GM19452 (cell line): Measurements from ENCODE around the gene SERPINB1.
"Not testable (repeated sequence)": the region's sequence is repeated elsewhere in the genome, so short reads cannot be mapped to it uniquely, and the experiment has no call there.

Source experiments
- ATAC-seq: cut with Tn5 transposase; IDR thresholded peaks from one replicate; pipeline ENCODE4 v1.9.1; 2021; ENCODE audit not compliant: unreplicated experiment

Gene SERPINB1

GRCh38 chr6:2841264-2842138 lies at the start of gene SERPINB1:
Gene SERPINB1, minus strand, starts transcription at chr6:2841863. Its CDS starts 1,277 bp downstream, at chr6:2840586.
- peak; percentile 73 for ATAC-seq

GRCh38 chr6:2890976-2891767 lies 49.5 kb upstream of the SERPINB1 start:
- ATAC-seq = no peak

DNA sequence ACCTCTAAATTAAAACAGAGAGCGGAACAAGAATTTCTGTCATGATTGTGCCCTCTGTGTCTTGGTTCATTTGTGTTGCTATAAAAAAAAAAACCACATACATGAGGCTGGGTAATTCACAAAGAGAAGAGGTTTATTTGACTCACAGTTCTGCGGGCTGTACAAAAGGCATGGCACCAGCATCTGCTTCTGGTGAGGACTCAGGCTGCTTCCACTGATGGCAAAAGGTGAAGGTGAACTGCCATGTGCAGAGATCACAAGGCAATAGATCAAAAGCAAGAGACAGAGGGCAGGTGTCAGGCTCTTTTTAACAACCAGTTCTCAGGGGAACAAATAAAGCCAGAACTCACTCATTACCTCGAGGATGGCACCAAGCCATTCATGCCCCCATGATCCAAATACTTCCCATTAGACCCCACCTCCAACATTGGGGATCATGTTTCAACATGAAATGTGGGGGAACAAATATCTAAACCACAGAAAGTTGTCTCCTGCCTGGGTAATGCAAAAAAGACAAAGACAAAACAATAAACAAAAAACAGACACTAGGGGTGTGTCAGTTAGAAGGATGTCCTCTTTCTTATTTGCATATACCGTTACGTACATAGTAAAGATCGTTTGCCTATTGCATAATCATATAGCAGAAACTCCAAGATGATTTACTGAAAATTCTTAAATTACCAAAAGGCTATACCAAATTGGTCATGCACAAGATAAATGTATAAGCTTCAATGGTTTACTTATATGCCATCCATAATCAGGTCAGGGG lies 44.5 kb upstream of the SERPINB1 start:
- no peak for ATAC-seq

- no peak for ATAC-seq
These were observed 43.1 kb upstream of the SERPINB1 start for GRCh38 chr6:2884804-2885203.

GRCh38 chr6:2883673-2884072 lies 42.0 kb upstream of the SERPINB1 start:
- ATAC-seq = no peak

DNA sequence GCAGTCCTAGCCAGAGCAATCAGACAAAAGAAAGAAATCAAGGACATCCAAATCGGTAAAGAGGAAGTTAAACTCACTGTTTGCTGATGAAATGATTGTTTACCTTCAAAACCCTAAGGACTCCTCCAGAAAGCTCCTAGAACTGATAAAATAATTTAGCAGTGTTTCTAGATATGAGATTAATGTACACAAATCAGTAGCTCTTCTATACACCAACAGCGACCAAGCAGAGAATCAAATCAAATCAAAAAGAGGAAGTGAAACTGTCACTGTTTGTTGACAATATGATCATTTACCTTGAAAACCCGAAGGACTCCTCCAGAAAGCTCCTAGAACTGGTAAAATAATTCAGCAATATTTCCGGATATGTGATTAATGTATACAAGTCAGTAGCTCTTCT lies 39.8 kb upstream of the SERPINB1 start:
- peak; percentile 66 for ATAC-seq

GRCh38 chr6:2880156-2880555 lies 38.5 kb upstream of the SERPINB1 start:
- ATAC-seq = not testable (repeated sequence)

DNA sequence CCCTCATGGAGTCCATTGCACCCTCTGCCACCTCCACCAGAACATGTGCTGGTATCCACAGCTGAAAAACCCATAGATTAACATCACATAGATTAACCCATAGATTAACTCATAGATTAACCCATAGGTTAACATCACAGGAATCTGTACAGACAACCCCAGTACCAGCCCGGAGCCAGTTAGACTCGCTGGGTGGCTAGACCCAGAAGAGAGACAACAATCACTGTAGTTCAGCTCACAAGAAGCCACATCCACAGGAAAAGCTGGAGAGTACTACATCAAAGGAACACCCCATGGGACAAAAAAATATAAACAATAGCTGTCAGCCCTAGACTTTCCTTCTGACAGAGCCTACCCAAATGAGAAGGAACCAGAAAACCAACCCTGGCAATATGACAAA lies 36.3 kb upstream of the SERPINB1 start:
- ATAC-seq = no peak

GRCh38 chr6:2877057-2877882 lies 35.6 kb upstream of the SERPINB1 start:
- ATAC-seq = no peak

- no peak for ATAC-seq
These were observed 34.8 kb upstream of the SERPINB1 start for GRCh38 chr6:2876210-2877056.

DNA sequence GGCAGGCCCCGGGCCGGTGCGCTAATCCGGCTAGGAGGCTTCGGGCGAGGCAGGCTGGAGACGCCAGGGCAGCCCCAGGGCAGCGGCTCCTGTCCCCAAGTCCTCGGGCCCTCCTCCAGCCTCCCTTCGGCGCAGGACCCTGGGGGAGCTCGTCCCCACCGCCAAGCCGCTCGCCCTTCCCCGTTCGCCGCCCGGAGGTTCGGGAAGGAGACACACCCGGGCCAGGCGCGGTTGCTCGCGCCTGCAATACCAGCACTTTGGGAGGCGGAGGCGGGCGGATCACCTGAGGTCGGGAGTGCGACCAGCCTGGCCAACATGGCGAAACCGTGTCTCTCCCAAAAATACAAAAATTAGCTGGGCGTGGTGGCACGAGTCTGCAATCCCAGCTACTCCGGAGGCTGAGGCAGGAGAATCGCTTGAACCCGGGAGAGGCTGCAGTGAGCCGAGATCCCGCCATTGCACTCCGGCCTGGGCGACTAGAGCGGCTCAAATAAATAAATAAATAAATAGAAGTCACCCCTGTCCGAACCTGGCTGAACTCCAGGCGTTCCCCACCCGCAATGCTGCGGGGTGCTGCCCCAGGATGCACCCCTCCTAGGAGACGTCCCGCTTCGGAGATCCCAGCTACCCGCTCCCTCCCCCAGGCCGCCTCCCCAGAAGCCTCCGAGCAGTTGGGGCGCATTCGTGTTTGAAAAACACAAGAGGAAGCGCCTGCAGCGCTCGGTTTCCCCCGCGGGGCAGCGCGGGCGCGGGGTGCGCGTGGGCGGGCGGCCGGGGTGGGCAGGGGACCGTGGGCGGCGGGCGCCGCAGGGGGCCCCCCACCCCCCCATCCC lies 33.9 kb upstream of the SERPINB1 start:
- ATAC-seq = no peak

GRCh38 chr6:2873643-2874042 lies 32.0 kb upstream of the SERPINB1 start:
- ATAC-seq = no peak

DNA sequence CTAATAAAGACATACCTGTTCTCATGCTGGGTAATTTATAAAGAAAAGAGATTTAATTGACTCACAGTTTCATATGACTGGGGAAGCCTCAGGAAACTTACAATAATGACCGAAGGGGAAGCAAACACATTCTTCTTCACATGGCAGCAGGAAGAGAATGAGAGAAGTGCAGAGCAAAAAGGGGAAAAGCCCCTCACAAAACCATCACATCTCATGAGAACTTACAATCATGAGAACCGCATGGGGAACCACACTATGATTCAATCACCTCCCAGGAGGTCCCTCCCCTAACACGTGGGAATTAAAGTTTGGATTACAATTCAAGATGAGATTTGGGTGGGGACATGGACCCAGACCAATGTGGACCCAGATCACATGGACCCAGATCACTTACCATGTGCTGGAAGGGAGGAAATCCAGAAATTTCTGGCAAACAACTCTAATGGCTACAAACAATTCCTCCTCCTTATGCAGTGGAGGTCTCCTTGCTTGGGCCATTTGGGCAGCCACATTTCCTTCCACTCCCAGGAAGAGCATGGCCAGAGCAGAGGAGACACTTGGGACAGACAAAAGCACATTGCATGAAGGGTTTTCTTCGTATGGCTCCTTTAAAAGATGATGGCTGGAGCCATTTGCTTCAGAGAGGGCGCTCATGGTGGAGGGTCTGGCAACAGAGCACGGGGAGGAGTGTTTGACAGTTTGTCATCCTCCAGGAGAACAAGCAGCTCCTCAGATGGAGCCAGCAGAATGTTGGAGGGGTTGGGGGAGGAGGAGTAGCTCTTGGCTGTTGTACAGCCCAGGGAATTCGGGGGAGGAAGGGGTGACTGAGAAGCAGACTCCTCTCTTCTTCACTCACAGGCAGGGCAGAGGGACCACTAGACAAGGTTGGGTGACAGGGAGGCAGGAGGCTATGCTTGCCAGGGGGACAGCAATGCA lies 31.0 kb upstream of the SERPINB1 start:
- no peak for ATAC-seq

DNA sequence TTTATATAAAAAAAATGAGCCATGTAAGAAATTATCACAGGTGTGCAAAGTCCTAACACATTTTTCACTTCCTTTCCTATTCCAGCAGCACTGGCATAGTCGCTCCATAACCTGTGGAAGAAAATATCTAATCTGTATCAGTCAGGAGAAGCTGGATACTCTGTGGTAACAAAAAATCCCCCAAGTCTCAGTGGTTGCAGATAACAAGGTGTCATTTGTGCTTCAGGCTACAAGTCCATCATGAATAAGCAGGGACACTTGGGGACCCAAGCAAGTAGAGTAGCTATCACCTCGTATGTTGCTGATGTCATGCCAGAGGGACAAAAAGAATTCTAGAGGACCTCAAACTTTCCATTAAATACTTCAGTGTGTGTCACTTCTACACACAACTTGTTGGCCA lies 30.3 kb upstream of the SERPINB1 start:
- ATAC-seq = no peak

- no peak for ATAC-seq
These were observed 29.4 kb upstream of the SERPINB1 start for GRCh38 chr6:2871102-2871501.

DNA sequence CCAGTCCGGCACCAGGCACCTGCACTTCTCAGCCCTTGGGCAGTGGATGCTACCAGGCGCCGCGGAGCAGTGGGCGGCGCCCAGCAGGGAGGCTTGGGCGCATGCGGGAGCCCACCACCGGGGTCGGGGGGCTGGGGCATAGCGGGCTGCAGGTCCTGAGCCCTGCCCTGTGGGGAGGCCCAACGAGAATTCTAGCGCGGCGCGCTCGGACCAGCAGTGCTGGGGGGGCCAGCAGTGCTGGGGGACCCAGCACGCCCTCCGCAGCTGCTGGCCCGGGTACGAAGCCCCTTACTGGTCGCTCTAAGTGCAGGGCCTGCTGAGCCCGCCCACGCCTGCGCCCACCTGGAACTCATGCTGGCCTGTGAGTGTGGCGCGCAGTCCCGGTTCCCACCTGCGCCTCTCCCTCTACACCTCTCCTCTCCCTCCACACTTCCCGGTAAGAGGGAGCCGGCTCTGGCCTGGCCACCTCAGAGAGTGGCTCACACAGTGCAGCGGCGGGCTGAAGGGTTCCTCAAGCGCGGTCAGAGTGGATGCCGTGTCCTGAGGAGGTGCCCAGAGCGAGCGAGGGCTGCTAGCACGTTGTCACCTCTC lies 28.5 kb upstream of the SERPINB1 start:
- ATAC-seq = no peak

DNA sequence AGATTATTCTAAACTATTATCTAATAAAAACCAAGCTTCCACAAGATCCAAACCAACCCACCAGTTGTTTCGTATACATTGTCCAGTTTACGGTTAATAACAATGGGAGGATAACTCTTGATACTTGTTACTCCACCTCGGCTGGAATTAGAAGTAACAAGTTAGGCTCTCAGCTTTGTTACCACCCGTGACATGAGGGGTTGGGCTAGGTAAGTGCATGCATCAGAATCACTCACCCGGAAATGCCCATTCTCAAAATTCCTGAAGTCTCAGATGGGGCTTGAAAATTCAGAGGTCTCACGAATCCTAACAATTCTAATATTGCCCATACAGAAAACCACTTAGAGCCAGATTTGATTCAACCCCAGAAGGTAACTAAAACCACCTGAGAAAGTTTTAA lies 27.0 kb upstream of the SERPINB1 start:
- ATAC-seq = no peak
